GM23338 (cell line): Measurements from ENCODE around the gene CGNL1. TPM values are rescaled to one million over a fixed set of nuclear protein-coding genes. Genes with fewer than 3 reads are reported as not detected.

Experiments used
- ATAC-seq: fragments of 200-7000 bp; cut with Tn5 transposase; 3 replicates; pipeline ENCODE4 v1.9.1; 2020
- DNase-seq: peaks from one replicate; pipeline ENCODE4 v3.0.0-alpha.2; 2015; ENCODE audit warnings: low spot score
- H2AFZ ChIP-seq: fragments of 200-600 bp; sonication (generic); 2 replicates; pipeline ENCODE4 v1.8.0; 2016; ENCODE audit warnings: antibody characterized with exemption, mild to moderate bottlenecking, moderate library complexity
- H3F3A ChIP-seq: fragments of 200-600 bp; sonication (generic); replicated peaks from 2 replicates; pipeline ENCODE4 v1.8.0; 2017; ENCODE audit warnings: antibody characterized with exemption, mixed run types, low read depth
- H3K27ac ChIP-seq: fragments of 200-600 bp; sonication (generic); 2 replicates; pipeline ENCODE4 v1.6.1; 2016; ENCODE audit warnings: low read depth
- H3K27me3 ChIP-seq: fragments of 200-600 bp; sonication (generic); 2 replicates; pipeline ENCODE4 v1.8.0; 2016; ENCODE audit warnings: mild to moderate bottlenecking, mixed run types, moderate library complexity; ENCODE audit not compliant: insufficient read depth
- H3K36me3 ChIP-seq: fragments of 200-600 bp; sonication (generic); 2 replicates; pipeline ENCODE4 v1.8.0; 2016; ENCODE audit warnings: mild to moderate bottlenecking; ENCODE audit not compliant: insufficient read depth
- H3K4me1 ChIP-seq: fragments of 200-600 bp; sonication (generic); 2 replicates; pipeline ENCODE4 v1.8.0; 2016; ENCODE audit warnings: mild to moderate bottlenecking, moderate library complexity; ENCODE audit not compliant: insufficient read depth
- H3K4me2 ChIP-seq: fragments of 200-600 bp; sonication (generic); 2 replicates; pipeline ENCODE4 v1.7.1; 2017; ENCODE audit warnings: mixed run types
- H3K4me3 ChIP-seq: fragments of 200-600 bp; sonication (generic); 2 replicates; pipeline ENCODE4 v1.6.1; 2016; ENCODE audit warnings: mixed run types
- H3K79me2 ChIP-seq: fragments of 200-600 bp; sonication (generic); replicated peaks from 2 replicates; pipeline ENCODE4 v1.8.0; 2017; ENCODE audit warnings: mild to moderate bottlenecking; ENCODE audit not compliant: insufficient read depth
- H3K9me2 ChIP-seq: fragments of 200-600 bp; sonication (generic); 2 replicates; pipeline ENCODE4 v1.8.0; 2017; ENCODE audit not compliant: insufficient read depth
- H4K20me1 ChIP-seq: fragments of 200-600 bp; sonication (generic); replicated peaks from 2 replicates; pipeline ENCODE4 v1.8.0; 2017; ENCODE audit warnings: mild to moderate bottlenecking; ENCODE audit not compliant: insufficient read depth
- H3K27ac Mint-ChIP-seq: 2 replicates; pipeline ENCODE4 v1.8.0; 2020; ENCODE audit warnings: inconsistent platforms, mild to moderate bottlenecking, moderate library complexity, mixed read lengths
- H3K27me3 Mint-ChIP-seq: 3 replicates; pipeline ENCODE4 v1.8.0; 2022; ENCODE audit warnings: low read depth, mild to moderate bottlenecking, moderate library complexity, mixed read lengths, inconsistent platforms; ENCODE audit not compliant: insufficient read depth, poor library complexity
- H3K36me3 Mint-ChIP-seq: 3 replicates; pipeline ENCODE4 v1.8.0; 2021; ENCODE audit warnings: low read depth, mild to moderate bottlenecking, inconsistent platforms, moderate library complexity, mixed read lengths
- H3K4me1 Mint-ChIP-seq: 3 replicates; pipeline ENCODE4 v1.8.0; 2020; ENCODE audit warnings: mild to moderate bottlenecking, inconsistent platforms, mixed read lengths
- H3K4me3 Mint-ChIP-seq: 3 replicates; pipeline ENCODE4 v1.8.0; 2021; ENCODE audit warnings: moderate library complexity, mild to moderate bottlenecking, inconsistent platforms, mixed read lengths
- H3K9me3 Mint-ChIP-seq: 3 replicates; pipeline ENCODE4 v1.8.0; 2020; ENCODE audit warnings: moderate library complexity, mild to moderate bottlenecking, inconsistent platforms, mixed read lengths
- ETS1 ChIP-seq: IDR thresholded peaks from 2 replicates; pipeline ENCODE4 v1.6.1; 2016; ENCODE audit warnings: antibody characterized with exemption
- EZH2phosphoT487 ChIP-seq: fragments of 200-600 bp; sonication (generic); IDR thresholded peaks from one replicate; pipeline ENCODE4 v1.8.1; 2018; ENCODE audit warnings: antibody characterized with exemption; ENCODE audit not compliant: unreplicated experiment
- POLR2AphosphoS5 ChIP-seq: IDR thresholded peaks from 2 replicates; pipeline ENCODE4 v1.6.1; 2016; ENCODE audit warnings: antibody characterized with exemption, low read depth
- ZNF114 ChIP-seq: fragments of 250-450 bp; sonication (Bioruptor Pico); IDR thresholded peaks from 2 replicates; pipeline ENCODE4 v1.5.0; 2020; ENCODE audit warnings: mild to moderate bottlenecking, moderate library complexity
- ZNF462 ChIP-seq: fragments of 250-450 bp; sonication (Bioruptor Pico); IDR thresholded peaks from 2 replicates; pipeline ENCODE4 v1.5.0; 2020; ENCODE audit warnings: mild to moderate bottlenecking, moderate library complexity
- polyA plus RNA-seq: library from polyadenylated mRNA; unstranded; fragments of >200 nt; fragmentation: Nextera tagmentation; extraction: Ambion mirVana; gene quantifications from 2 replicates; pipeline ENCODE4 v1.2.1, GENCODE V29; 2016
- total RNA-seq: library from RNA; depleted of rRNA; stranded (reverse); fragments of >200 nt; shearing (Covaris generic); gene quantifications from 2 replicates; pipeline ENCODE4 v1.2.3, GENCODE V29; 2014

CGNL1 gene
- total and polyA plus RNA-seq, 2 experiments from 2014 or later, result 20.0 to 57.8 TPM

- H3K27ac ChIP-seq, result 0 out of 2 replicates have a peak overlapping the region, but pooled peaks have one; percentile 55
- H3K9me2 ChIP-seq, result no peaks in the 10 kb centered on the region; the same call in 1 of the 2 replicates
- DNase-seq (no peak), ATAC-seq (no peak)
- H4K20me1 ChIP-seq, result no peaks in the 10 kb centered on the region; the same call in 1 of the 2 replicates
- H3K4me2 ChIP-seq, result no peak overlapping the region
- no peaks in the 10 kb centered on the region for H3F3A ChIP-seq
- no peaks in the 10 kb centered on the region for H3K4me1 ChIP-seq
- no peak overlapping the region for H3K4me3 Mint-ChIP-seq
- H3K4me1 Mint-ChIP-seq, result no peaks in the 10 kb centered on the region
- TF ChIP-seq EZH2phosphoT487, result no peak
- no peak for TF ChIP-seq ETS1
- TF ChIP-seq ZNF462, result no peak
- no peak for TF ChIP-seq ZNF114 (CRISPR knock-in tag)
- no peak for TF ChIP-seq POLR2AphosphoS5
- H3K36me3 ChIP-seq, result peaks cover 10% of the 10 kb centered on the region; the same call in 1 of the 2 replicates
- no peaks in the 10 kb centered on the region for H3K9me3 Mint-ChIP-seq
- H3K4me3 ChIP-seq, result no peak overlapping the region
- no peak overlapping the region for H3K27ac Mint-ChIP-seq
- peaks cover 20% of the 10 kb centered on the region for H3K36me3 Mint-ChIP-seq
- H2AFZ ChIP-seq, result no peak overlapping the region
- no peaks in the 10 kb centered on the region for H3K79me2 ChIP-seq
- H3K27me3 Mint-ChIP-seq, result peaks cover 4% of the 10 kb centered on the region
- H3K27me3 ChIP-seq, result no peaks in the 10 kb centered on the region
These were observed 140.2 kb downstream of the CGNL1 start for GRCh38 chr15:57516327-57517029.
